AG09309 (cell line): ENCODE measurements around the gene SUMO3.

Experiments used
- DNase-seq: peaks from one replicate; pipeline ENCODE4 v3.0.0-alpha.2; 2010; ENCODE audit warnings: low read depth
- H3K4me3 ChIP-seq: 2 replicates; pipeline ENCODE4 v1.5.1; 2011; ENCODE audit warnings: mild to moderate bottlenecking, low read depth, low read length, moderate library complexity; ENCODE audit not compliant: control insufficient read depth
- TF ChIP-seq, protein P1 (sequence below): IDR thresholded peaks from 2 replicates; pipeline ENCODE4 v1.5.1; 2011; ENCODE audit warnings: mild to moderate bottlenecking, low read depth, low read length, inconsistent platforms; ENCODE audit not compliant: insufficient read depth, control insufficient read depth; ENCODE audit errors: missing control alignments

Gene SUMO3

GRCh38 chr21:44790368-44790767, 27.5 kb downstream of the SUMO3 start:
- H3K4me3 ChIP-seq = no peak overlapping the region
- TF ChIP-seq, protein P1, sequence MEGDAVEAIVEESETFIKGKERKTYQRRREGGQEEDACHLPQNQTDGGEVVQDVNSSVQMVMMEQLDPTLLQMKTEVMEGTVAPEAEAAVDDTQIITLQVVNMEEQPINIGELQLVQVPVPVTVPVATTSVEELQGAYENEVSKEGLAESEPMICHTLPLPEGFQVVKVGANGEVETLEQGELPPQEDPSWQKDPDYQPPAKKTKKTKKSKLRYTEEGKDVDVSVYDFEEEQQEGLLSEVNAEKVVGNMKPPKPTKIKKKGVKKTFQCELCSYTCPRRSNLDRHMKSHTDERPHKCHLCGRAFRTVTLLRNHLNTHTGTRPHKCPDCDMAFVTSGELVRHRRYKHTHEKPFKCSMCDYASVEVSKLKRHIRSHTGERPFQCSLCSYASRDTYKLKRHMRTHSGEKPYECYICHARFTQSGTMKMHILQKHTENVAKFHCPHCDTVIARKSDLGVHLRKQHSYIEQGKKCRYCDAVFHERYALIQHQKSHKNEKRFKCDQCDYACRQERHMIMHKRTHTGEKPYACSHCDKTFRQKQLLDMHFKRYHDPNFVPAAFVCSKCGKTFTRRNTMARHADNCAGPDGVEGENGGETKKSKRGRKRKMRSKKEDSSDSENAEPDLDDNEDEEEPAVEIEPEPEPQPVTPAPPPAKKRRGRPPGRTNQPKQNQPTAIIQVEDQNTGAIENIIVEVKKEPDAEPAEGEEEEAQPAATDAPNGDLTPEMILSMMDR = no peak
- DNase-seq = no peak

GRCh38 chr21:44789880-44790279, 28.0 kb downstream of the SUMO3 start:
- TF ChIP-seq, protein P1 = no peak
- peak; percentile 66 for DNase-seq
- no peak overlapping the region for H3K4me3 ChIP-seq

DNA sequence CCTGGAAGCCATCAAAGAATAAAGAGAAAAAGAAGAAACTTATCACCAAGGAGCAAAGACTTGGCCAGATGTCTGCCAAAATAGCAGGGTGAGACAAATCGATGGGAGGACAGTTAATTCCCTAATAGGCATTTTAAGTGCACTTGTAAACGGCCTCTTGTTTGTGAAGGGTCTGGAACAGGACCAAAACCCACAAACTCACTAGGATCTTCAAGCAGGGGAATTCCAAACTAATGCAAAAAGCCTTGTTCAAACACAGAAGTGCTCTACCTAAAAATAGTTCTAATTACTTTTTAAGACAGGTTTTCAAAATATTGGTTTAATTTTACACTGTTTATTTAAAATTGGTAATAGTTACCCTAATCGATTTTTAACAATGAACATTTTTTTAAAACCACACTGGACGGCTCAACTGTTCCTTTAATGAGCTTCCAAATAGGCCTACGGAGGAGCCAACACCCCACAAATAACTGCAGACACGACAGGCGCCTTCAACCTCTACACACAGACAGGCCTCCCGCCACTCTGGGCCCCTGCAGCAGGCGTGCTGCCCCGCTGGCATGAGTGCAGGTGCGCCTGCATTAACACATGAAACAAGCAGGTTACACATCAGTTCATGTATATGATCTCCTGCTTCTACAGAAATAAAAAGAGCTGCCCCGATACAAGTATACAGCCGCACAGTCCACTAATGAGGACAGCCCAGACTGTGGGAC, 32.1 kb downstream of the SUMO3 start:
- DNase-seq = no peak
- H3K4me3 ChIP-seq = no peak overlapping the region
- TF ChIP-seq, protein P1 = no peak

- TF ChIP-seq, protein P1 = no peak
- H3K4me3 ChIP-seq = no peak overlapping the region
- DNase-seq = no peak
Observed at GRCh38 chr21:44784810-44785209, 33.1 kb downstream of the SUMO3 start.

DNA sequence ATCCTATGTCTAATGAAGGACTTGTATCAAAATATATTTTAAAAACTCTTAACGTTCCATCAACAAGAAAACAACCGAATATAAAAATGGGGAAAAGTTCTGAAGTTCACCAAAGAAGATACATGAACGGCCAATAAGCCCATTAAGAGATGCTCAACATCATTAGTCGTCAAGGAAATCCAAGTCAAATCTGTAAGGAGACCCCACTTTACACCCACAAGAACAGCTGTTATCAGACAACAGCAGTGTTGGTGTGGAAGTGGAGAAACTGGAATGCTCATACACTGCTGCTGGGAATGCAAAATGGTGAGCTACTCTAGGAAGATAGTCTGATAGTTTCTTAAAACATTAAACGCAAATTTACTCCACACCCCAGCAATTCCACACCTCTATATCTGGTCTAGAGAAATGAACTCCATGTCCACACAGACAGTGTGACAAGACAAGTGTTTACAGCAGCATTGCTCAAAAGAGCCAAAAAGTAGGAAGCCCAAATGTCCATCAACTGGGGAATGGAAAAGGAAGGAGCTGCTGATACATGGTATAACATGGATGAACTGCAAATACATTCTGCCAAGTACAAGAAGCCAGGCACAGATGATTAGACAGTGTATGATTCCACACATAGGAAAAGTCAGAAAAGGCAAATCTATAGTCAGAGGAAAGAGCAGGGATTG, 34.7 kb downstream of the SUMO3 start:
- no peak for DNase-seq
- no peak overlapping the region for H3K4me3 ChIP-seq
- TF ChIP-seq, protein P1 = no peak

DNA sequence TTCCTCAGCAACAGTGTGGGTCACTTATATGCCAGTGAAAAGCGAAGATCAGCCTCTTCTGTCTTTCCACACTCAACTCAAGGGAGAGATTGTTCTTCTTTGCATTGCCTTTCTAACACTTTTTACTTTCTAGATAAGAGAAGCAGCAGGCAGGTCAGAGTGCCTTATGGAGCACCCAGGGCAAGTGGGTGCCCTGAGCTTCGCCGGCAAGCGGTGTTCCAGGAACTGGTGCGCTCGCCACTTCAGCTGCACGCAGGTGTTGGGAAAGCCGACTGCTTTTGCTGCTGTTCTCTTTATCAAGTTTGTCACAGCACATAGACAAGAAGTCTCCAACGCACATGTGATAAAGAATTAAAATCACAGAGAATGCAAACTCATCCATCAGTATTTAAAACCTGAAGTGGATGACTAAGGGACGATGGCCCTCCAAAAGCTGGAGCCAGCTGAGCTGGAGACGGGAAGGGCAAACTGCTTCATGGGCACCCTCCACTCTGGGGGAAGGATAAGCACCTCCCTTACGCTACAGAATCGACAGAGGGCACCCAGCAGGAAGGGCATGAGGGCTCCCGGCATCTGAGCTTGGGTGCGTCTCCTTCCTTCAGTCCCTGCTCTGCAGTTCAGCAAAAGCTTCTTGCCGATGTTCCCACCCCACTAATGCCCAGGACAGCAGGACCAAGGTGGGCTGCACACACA, 36.9 kb downstream of the SUMO3 start:
- no peak for DNase-seq
- TF ChIP-seq, protein P1 = no peak
- H3K4me3 ChIP-seq = no peak overlapping the region
